NCI-H146 treated with DMSO at 0.1 percent for 48 hours (cell line): ENCODE measurements around the gene GGA3.
"Not testable (repeated sequence)": the region's sequence is repeated elsewhere in the genome, so short reads cannot be mapped to it uniquely, and the experiment has no call there.

Source experiments
- DNase-seq: peaks from one replicate; lab custom pipeline; 2025; ENCODE audit not compliant: unreplicated experiment; lab: John Stamatoyannopoulos, UW

The GGA3 gene

GRCh38 chr17:75261336-75262111, at the start of gene GGA3, which contains the start of gene MRPS7:
Gene GGA3 (minus strand): TSS chr17:75261606. CDS start chr17:75261587, 19 bp downstream.
Gene MRPS7 (plus strand): TSS chr17:75261879. CDS start chr17:75261901, 22 bp downstream.
- peak; percentile 81 for DNase-seq

GRCh38 chr17:75308732-75309629, 47.6 kb upstream of the GGA3 start:
- peak; percentile 37 for DNase-seq

GRCh38 chr17:75307957-75308731, 46.7 kb upstream of the GGA3 start:
- DNase-seq, result no peak

GRCh38 chr17:75301502-75302206, 40.2 kb upstream of the GGA3 start:
- DNase-seq, result no peak

GRCh38 chr17:75301049-75301448, 39.6 kb upstream of the GGA3 start:
- DNase-seq, result no peak

GRCh38 chr17:75300280-75300679, 38.9 kb upstream of the GGA3 start:
- no peak for DNase-seq

- DNase-seq, result no peak
These were observed 34.1 kb upstream of the GGA3 start for GRCh38 chr17:75295201-75296158.

GRCh38 chr17:75292810-75293448, 31.5 kb upstream of the GGA3 start:
- DNase-seq, result not testable (repeated sequence)

- DNase-seq, result no peak
These were observed 28.5 kb upstream of the GGA3 start for GRCh38 chr17:75289832-75290337.

- peak; percentile 96 for DNase-seq
These were observed 27.9 kb upstream of the GGA3 start, which contains the start of gene SLC25A19 for GRCh38 chr17:75289115-75289831. Gene SLC25A19 (minus strand): TSS chr17:75289433. CDS start chr17:75286764, 2,669 bp downstream.

- DNase-seq, result peak; percentile 72
These were observed 27.3 kb upstream of the GGA3 start for GRCh38 chr17:75288770-75289114.

GRCh38 chr17:75288359-75288758, 27.0 kb upstream of the GGA3 start:
- DNase-seq, result no peak

GRCh38 chr17:75287221-75287620, 25.8 kb upstream of the GGA3 start:
- DNase-seq, result no peak

GRCh38 chr17:75285123-75285522, 23.7 kb upstream of the GGA3 start:
- no peak for DNase-seq

GRCh38 chr17:75280189-75280588, 18.8 kb upstream of the GGA3 start:
- not testable (repeated sequence) for DNase-seq

- no peak for DNase-seq
These were observed 16.3 kb upstream of the GGA3 start for GRCh38 chr17:75277664-75278071.

GRCh38 chr17:75273977-75274708, 12.7 kb upstream of the GGA3 start:
- DNase-seq, result no peak
